K562 (cell line): ENCODE data around the gene NTRK3. TPM values are rescaled to one million over a fixed set of nuclear protein-coding genes. Genes with fewer than 3 reads are reported as not detected.

Experiments
- ATAC-seq: fragments of 200-7000 bp; cut with Tn5 transposase; 3 replicates; pipeline ENCODE4 v1.9.1; 2020; ENCODE audit warnings: moderate library complexity
- BruUV-seq: library from RNA; stranded (reverse); fragments of 400-500 nt; replicated peaks from 2 replicates; lab custom pipeline; 2021; lab: Mats Ljungman, UMichigan
- CTCF ChIA-PET: fragments of 300-600 bp; formaldehyde crosslinking; extraction: SDS; loops from one replicate; lab custom pipeline; 2021; ENCODE audit warnings: low intra/inter-chr PET ratio; lab: Yijun Ruan, JAX
- POLR2A ChIA-PET: fragments of 300-600, 350-650 bp; sonication (Branson Sonifier 250); formaldehyde crosslinking; extraction: SDS; loops from one replicate; lab custom pipeline; 2021; ENCODE audit warnings: antibody characterized with exemption, inconsistent platforms; lab: Yijun Ruan, JAX
- DNase-seq, 4 experiments: peaks; one replicate each; pipeline versions ENCODE4 v3.0.0 to v3.0.0-alpha.2; 2011 to 2018; ENCODE audit warnings: low spot score in 3 of 4, mixed read lengths in 3 of 4; ENCODE audit errors: extremely low read depth in 1 of 4
- FAIRE-seq: peaks from 2 replicates; lab custom pipeline; 2011; peaks lifted over from hg19 to GRCh38; lab: Jason Lieb, UNC
- H2AFZ ChIP-seq: 2 replicates; pipeline ENCODE4 v1.6.0; 2011; ENCODE audit warnings: low read depth, low read length, control low read depth, inconsistent platforms
- H3K27ac ChIP-seq: fragments of 200-600 bp; 3 replicates; pipeline ENCODE4 v1.8.0; 2011; ENCODE audit warnings: low read depth, mild to moderate bottlenecking, control low read depth, inconsistent platforms, low read length, moderate library complexity, mixed read lengths; ENCODE audit errors: extremely low read depth
- H3K27me3 ChIP-seq, 2 experiments: fragments of 300-600 bp in 1 of 2; 2 replicates in 1 of 2; 3 replicates in 1 of 2; pipeline versions ENCODE4 v1.6.0 to v1.8.0; 2011; ENCODE audit warnings: inconsistent platforms in 2 of 2, low read length in 2 of 2, mild to moderate bottlenecking in 1 of 2, mixed read lengths in 1 of 2, moderate library complexity in 1 of 2; ENCODE audit not compliant: control insufficient read depth in 2 of 2, insufficient read depth in 2 of 2
- H3K36me3 ChIP-seq: fragments of 300-600 bp; 3 replicates; pipeline ENCODE4 v1.8.0; 2011; ENCODE audit warnings: mild to moderate bottlenecking, low read length, inconsistent platforms; ENCODE audit not compliant: control insufficient read depth, insufficient read depth
- H3K4me1 ChIP-seq, 2 experiments: fragments of 200-600 bp in 1 of 2; replicated peaks in 1 of 2; 2 replicates in 1 of 2; 3 replicates in 1 of 2; pipeline versions ENCODE4 v1.5.1 to v1.8.0; 2011; ENCODE audit warnings: inconsistent platforms in 2 of 2, low read length in 2 of 2, mild to moderate bottlenecking in 1 of 2, mixed read lengths in 1 of 2, moderate library complexity in 1 of 2; ENCODE audit not compliant: control insufficient read depth in 2 of 2, insufficient read depth in 2 of 2
- H3K4me2 ChIP-seq: 2 replicates; pipeline ENCODE4 v1.6.1; 2011; ENCODE audit warnings: low read length, control low read depth, inconsistent platforms, mixed read lengths; ENCODE audit not compliant: insufficient read depth
- H3K4me3 ChIP-seq: fragments of 200-600 bp; sonication (generic), shearing (Covaris generic); 2 replicates; pipeline ENCODE4 v1.5.1; 2016; ENCODE audit warnings: control low read depth, inconsistent platforms
- H3K79me2 ChIP-seq: fragments of 200-600 bp; 3 replicates; pipeline ENCODE4 v1.8.0; 2011; ENCODE audit warnings: low read length, inconsistent platforms; ENCODE audit not compliant: control insufficient read depth, insufficient read depth
- H3K9ac ChIP-seq, 2 experiments: 2 replicates each; pipeline versions ENCODE4 v1.6.0 to v1.6.1; 2011; ENCODE audit warnings: low read depth in 2 of 2, low read length in 2 of 2, control low read depth in 1 of 2, inconsistent platforms in 1 of 2, mild to moderate bottlenecking in 1 of 2, mixed read lengths in 1 of 2; ENCODE audit not compliant: insufficient read depth in 1 of 2
- H3K9me1 ChIP-seq: one replicate; pipeline ENCODE4 v1.6.0; 2011; ENCODE audit warnings: inconsistent platforms, mild to moderate bottlenecking, low read length, moderate library complexity; ENCODE audit not compliant: control insufficient read depth, insufficient read depth
- H3K9me3 ChIP-seq: replicated peaks from 2 replicates; pipeline ENCODE4 v1.5.1; 2011; ENCODE audit warnings: low read depth, low read length, inconsistent platforms; ENCODE audit not compliant: control insufficient read depth, insufficient read depth
- H4K20me1 ChIP-seq: replicated peaks from 2 replicates; pipeline ENCODE4 v1.6.1; 2011; ENCODE audit warnings: low read length, inconsistent platforms, mixed read lengths; ENCODE audit not compliant: control insufficient read depth, insufficient read depth
- BHLHE40 ChIP-seq: IDR thresholded peaks from 2 replicates; pipeline ENCODE4 v1.6.1; 2011; ENCODE audit warnings: low read length, improper control_type of control experiment
- E4F1 ChIP-seq: fragments of 250-450 bp; sonication (Bioruptor Pico); IDR thresholded peaks from 2 replicates; pipeline ENCODE4 v1.5.0; 2021; ENCODE audit warnings: mild to moderate bottlenecking, borderline replicate concordance
- FOSL1 ChIP-seq: fragments of 200-800 bp; sonication (Bioruptor generic); conservative IDR thresholded peaks from 2 replicates; pipeline ENCODE4 v1.6.1; 2016; ENCODE audit warnings: missing genetic modification characterization, missing compliant biosample characterization
- MAX ChIP-seq: sonication (generic); formaldehyde crosslinking; IDR thresholded peaks from 2 replicates; pipeline ENCODE4 v1.9.0; 2022; ENCODE audit warnings: mild to moderate bottlenecking, missing genetic modification reagents
- NFE2 ChIP-seq: IDR thresholded peaks from 2 replicates; pipeline ENCODE4 v1.6.1; 2014; ENCODE audit warnings: antibody characterized with exemption, low read depth
- WGBS: fragments of 100-300 bp; shearing (Covaris generic); methylation state at CpG from one replicate; pipeline ENCODE4 v1.1.6; 2016; ENCODE audit warnings: low coverage, mixed read lengths; ENCODE audit not compliant: insufficient coverage; ENCODE audit errors: missing lambda C conversion rate; 5-methylcytosine and 5-hydroxymethylcytosine counted together
- in situ Hi-C: fragments of 300-500 bp; cut with MboI; formaldehyde crosslinking; loops from 4 replicates; pipeline ENCODE4 v1.15.0; 2018; ENCODE audit warnings: inconsistent platforms, mixed read lengths
- intact Hi-C: fragments of 100-400 bp; cut with micrococcal nuclease; formaldehyde crosslinking; loops from 2 replicates; pipeline ENCODE4 v1.14.2; 2022
- polyA plus RNA-seq, 8 experiments: library from polyadenylated mRNA; depleted of rRNA in 4 of 8; stranded (reverse) in 5 of 8; unstranded in 3 of 8; fragments of >200 nt; fragmentation: Nextera tagmentation in 2 of 8; fragmentation: Illumina TruSeq in 1 of 8; extraction: Ambion mirVana in 2 of 8; extraction: Trizol in 1 of 8; gene quantifications; 2 replicates each; pipeline versions ENCODE4 v1.2.1 to v1.2.3, GENCODE V29; 2011 to 2014; ENCODE audit warnings: inconsistent platforms in 1 of 8, missing spikeins in 1 of 8
- total RNA-seq, 7 experiments: library from RNA; depleted of rRNA in 6 of 7; stranded (reverse); fragments of >200 nt in 6 of 7; fragmentation: Illumina TruSeq in 2 of 7; extraction: Trizol in 2 of 7; gene quantifications; 2 replicates each; pipeline versions ENCODE4 v1.2.1 to v1.2.3, GENCODE V29; 2011 to 2021; ENCODE audit warnings: low replicate concordance in 1 of 7

NTRK3 gene
- total and polyA plus RNA-seq, 9 of the 15 experiments (the other 6 are each of a cell fraction or from before 2014, with no cell fraction given): 0.11 to 0.13 TPM; not detected in 7

GRCh38 chr15:87902772-87903426 lies 353.6 kb downstream of the NTRK3 start:
- BruUV-seq: no TSS peak
- Histone ChIP-seq H3K4me1 (no peaks in the 10 kb centered on the region), H3K27ac (no peak overlapping the region), H3K9me3 (no peaks in the 10 kb centered on the region), H3K4me2 (no peak overlapping the region), H2AFZ (no peak overlapping the region), H3K9me1 (no peaks in the 10 kb centered on the region), H3K79me2 (no peaks in the 10 kb centered on the region), H3K27me3 (no peaks in the 10 kb centered on the region), H3K36me3 (no peaks in the 10 kb centered on the region), H3K4me3 (no peak overlapping the region), H4K20me1 (no peaks in the 10 kb centered on the region), H3K9ac (no peak overlapping the region)
- ChIA-PET CTCF (no interaction called here), POLR2A (interaction anchor here (0.7 kb wide), 1 partner anchor 33 kb away, joined by 3 read pairs; no protein-coding TSS in a partner anchor)
- TF ChIP-seq BHLHE40 (peak; percentile 45; the same call in 1 of the 2 replicates), E4F1 (CRISPR knock-in tag) (no peak), FOSL1 (tag) (peak; percentile 76), NFE2 (peak; percentile 45; the same call in 1 of the 2 replicates), MAX (CRISPR knock-in tag) (no peak)
- intact Hi-C loops: no loop called here
- in situ Hi-C loops: no loop called here
- WGBS: 3% methylated on average over 10 of the region's 10 CpGs
- ATAC-seq (no peak), FAIRE-seq (no peak), DNase-seq (peak in 1 of 4 experiments; percentile 3)
